ENCODE data around the gene LIMA1. TPM values are rescaled to one million over a fixed set of nuclear protein-coding genes. Genes with fewer than 3 reads are reported as not detected.

The LIMA1 gene
- total RNA-seq, 4 donors from 2014 or later = 85.0 to 140 (median 116) TPM

DNA sequence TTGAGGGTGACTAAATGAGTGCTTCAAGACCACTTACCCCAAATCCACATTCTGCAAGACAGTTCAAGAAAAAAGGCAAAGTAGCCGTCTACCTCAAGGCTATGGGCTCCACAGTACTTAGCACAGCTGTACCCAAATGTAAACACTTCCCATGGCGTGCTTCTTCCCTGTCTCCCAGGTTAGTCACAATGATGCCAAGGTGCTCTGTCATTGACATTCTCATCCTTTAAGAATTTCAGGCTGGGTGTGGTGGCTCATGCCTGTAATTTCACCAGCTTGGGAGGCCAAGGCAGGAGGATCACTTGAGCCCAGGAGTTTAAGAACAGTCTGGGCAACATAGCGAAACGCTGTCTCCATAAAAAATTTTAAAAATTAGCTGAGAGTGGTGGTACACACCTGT is 64.9 kb downstream of the LIMA1 start:
- no peak overlapping the region for H3K27ac ChIP-seq
- intact Hi-C loops (cut with DNase I; ENCODE audit: low total_unique reads) = no loop called here
- no peak for DNase-seq
- no peaks in the 10 kb centered on the region for H3K9me3 ChIP-seq
- H3K36me3 ChIP-seq = no peaks in the 10 kb centered on the region
- H3K4me3 ChIP-seq = no peak overlapping the region
- no peak for TF ChIP-seq POLR2A (IDR thresholded peaks at IDR 0.05)
- TF ChIP-seq, protein P1, sequence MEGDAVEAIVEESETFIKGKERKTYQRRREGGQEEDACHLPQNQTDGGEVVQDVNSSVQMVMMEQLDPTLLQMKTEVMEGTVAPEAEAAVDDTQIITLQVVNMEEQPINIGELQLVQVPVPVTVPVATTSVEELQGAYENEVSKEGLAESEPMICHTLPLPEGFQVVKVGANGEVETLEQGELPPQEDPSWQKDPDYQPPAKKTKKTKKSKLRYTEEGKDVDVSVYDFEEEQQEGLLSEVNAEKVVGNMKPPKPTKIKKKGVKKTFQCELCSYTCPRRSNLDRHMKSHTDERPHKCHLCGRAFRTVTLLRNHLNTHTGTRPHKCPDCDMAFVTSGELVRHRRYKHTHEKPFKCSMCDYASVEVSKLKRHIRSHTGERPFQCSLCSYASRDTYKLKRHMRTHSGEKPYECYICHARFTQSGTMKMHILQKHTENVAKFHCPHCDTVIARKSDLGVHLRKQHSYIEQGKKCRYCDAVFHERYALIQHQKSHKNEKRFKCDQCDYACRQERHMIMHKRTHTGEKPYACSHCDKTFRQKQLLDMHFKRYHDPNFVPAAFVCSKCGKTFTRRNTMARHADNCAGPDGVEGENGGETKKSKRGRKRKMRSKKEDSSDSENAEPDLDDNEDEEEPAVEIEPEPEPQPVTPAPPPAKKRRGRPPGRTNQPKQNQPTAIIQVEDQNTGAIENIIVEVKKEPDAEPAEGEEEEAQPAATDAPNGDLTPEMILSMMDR (IDR thresholded peaks at IDR 0.05) = no peak
- no peaks in the 10 kb centered on the region for H3K27me3 ChIP-seq
- peaks cover 0 to 6% of the 10 kb centered on the region in 2 donors for H3K4me1 ChIP-seq

DNA sequence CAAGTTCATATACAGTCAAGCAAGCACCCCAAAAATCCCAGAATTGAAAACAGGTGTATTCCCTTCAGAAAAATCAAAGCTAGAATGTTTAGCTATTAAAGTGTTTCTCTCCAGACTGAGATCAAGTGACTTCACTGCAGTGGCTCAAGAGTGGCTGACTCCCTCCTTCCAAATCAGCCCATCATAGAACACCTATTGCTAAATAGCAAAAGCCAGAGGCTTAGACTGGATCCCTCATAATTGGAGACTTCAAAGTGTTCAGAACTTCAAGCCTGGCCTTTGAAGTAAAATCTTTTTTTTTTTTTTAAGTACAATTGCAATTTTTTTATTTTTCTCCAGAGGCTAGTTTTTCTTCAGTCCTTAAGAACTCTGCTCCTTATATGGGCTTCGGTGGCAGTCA is 66.1 kb downstream of the LIMA1 start:
- Histone ChIP-seq H3K27ac (no peak overlapping the region), H3K9me3 (no peaks in the 10 kb centered on the region), H3K36me3 (no peaks in the 10 kb centered on the region), H3K27me3 (no peaks in the 10 kb centered on the region), H3K4me3 (no peak overlapping the region), H3K4me1 (peaks cover 2 to 5% of the 10 kb centered on the region in 2 donors)
- no peak for DNase-seq
- no peak for TF ChIP-seq POLR2A (IDR thresholded peaks at IDR 0.05)
- TF ChIP-seq, protein P1 (IDR thresholded peaks at IDR 0.05) = no peak
- intact Hi-C loops (cut with DNase I; ENCODE audit: low total_unique reads) = no loop called here

DNA sequence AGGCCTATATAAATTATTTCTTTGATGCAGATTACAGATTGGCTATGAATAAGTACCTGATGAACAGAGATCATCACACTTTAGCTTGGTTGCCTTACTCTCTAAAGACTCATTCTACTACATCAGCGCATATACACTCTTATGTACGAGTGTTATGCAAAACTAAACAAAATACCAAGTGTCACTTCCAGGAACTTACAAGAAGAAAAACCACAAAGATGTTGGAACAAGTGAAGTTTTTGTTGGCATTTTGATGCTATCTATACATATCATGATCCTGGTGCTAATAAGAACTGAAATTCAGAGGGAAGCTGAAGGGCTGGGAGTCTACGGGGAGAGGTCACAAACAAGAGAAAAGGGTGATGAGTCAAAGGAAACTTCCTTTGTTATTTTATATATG is 68.3 kb downstream of the LIMA1 start:
- no peak for DNase-seq
- Histone ChIP-seq H3K4me3 (no peak overlapping the region), H3K27ac (no peak overlapping the region), H3K9me3 (no peaks in the 10 kb centered on the region), H3K27me3 (no peaks in the 10 kb centered on the region), H3K4me1 (peaks cover 5 to 7% of the 10 kb centered on the region in 2 donors), H3K36me3 (no peaks in the 10 kb centered on the region)
- TF ChIP-seq, protein P1 (IDR thresholded peaks at IDR 0.05) = no peak
- TF ChIP-seq POLR2A (IDR thresholded peaks at IDR 0.05) = no peak
- intact Hi-C loops (cut with DNase I; ENCODE audit: low total_unique reads) = no loop called here

DNA sequence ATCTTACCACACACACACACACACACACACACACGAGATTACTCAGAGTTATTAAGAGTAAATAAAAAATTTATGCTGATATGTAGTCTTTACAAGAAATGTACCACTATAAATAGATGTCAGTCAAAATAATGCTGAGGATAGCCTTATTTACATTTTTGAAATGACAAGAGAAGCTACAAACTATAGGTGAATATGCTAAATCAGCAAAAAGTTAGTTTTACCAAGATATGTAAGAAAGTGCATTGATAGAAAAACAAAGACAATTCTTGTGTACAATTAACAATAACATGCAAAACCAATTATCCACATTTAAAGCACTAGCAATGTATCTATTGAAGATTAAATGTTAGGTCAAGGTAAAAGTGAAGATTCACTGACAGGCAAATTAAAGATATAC is 69.3 kb downstream of the LIMA1 start:
- H3K9me3 ChIP-seq = no peaks in the 10 kb centered on the region
- no peak for DNase-seq
- intact Hi-C loops (cut with DNase I; ENCODE audit: low total_unique reads) = no loop called here
- no peak overlapping the region for H3K4me3 ChIP-seq
- no peaks in the 10 kb centered on the region for H3K27me3 ChIP-seq
- H3K27ac ChIP-seq = no peak overlapping the region
- TF ChIP-seq, protein P1 (IDR thresholded peaks at IDR 0.05) = no peak
- no peak for TF ChIP-seq POLR2A (IDR thresholded peaks at IDR 0.05)
- H3K4me1 ChIP-seq = peaks cover 5 to 7% of the 10 kb centered on the region in 2 donors
- no peaks in the 10 kb centered on the region for H3K36me3 ChIP-seq

DNA sequence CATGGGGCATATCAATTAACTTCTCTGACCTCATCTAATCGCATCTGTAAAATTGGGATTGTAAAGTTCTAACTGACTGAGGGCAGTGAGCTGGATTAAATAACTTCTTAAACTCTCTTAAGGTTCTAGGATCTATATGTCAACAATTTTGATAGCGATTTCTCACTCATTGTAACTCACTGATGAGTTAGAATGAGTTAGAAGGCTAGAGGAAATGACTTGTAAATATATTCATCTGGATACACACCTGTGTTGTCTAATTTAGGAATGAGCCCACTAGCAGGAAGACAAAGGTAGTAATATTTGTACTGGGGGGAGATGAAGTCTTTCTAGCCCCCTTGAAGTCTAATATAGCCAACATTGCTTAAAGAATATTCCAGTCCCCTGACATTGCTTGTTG is 69.9 kb downstream of the LIMA1 start:
- peaks cover 5 to 7% of the 10 kb centered on the region in 2 donors for H3K4me1 ChIP-seq
- H3K36me3 ChIP-seq = no peaks in the 10 kb centered on the region
- no peak overlapping the region for H3K4me3 ChIP-seq
- no peaks in the 10 kb centered on the region for H3K9me3 ChIP-seq
- H3K27me3 ChIP-seq = no peaks in the 10 kb centered on the region
- TF ChIP-seq, protein P1 (IDR thresholded peaks at IDR 0.05) = no peak
- no peak for TF ChIP-seq POLR2A (IDR thresholded peaks at IDR 0.05)
- DNase-seq = no peak
- intact Hi-C loops (cut with DNase I; ENCODE audit: low total_unique reads) = no loop called here
- no peak overlapping the region for H3K27ac ChIP-seq
